Left forelimb (tissue), 1 donor: ENCODE measurements around the gene TMC1.
"Not testable (repeated sequence)": the region's sequence is repeated elsewhere in the genome, so short reads cannot be mapped to it uniquely, and the experiment has no call there.

Experiments used
- DNase-seq: peaks from one replicate; pipeline ENCODE4 v3.0.0-alpha.2; 2018; ENCODE audit warnings: low spot score

The TMC1 gene

DNA sequence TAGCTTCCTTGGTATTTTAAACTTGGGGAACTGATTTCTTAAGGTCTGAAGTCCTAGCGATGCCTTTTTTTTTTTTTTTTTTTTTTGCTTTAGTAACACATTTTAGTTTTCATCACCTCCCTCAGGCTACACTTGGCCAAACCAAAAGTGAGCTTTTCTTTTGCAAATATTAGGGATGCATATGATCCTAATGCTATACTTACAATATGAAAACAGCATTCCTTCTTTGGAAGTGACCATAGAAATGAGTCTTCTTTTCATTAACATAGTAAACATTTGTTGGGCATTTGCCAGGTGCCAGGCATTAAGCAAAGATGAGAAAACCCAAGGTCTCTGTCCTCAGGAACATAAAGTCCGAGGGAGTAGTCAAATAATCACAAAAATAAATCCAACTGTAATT is 241.6 kb downstream of the TMC1 start:
- DNase-seq, result no peak

GRCh38 chr9:72769546-72769945 is 248.1 kb downstream of the TMC1 start:
- no peak for DNase-seq

GRCh38 chr9:72772661-72773060 is 251.3 kb downstream of the TMC1 start:
- no peak for DNase-seq

GRCh38 chr9:72773570-72773969 is 252.2 kb downstream of the TMC1 start:
- DNase-seq, result no peak

GRCh38 chr9:72775570-72775969 is 254.2 kb downstream of the TMC1 start:
- DNase-seq, result no peak

DNA sequence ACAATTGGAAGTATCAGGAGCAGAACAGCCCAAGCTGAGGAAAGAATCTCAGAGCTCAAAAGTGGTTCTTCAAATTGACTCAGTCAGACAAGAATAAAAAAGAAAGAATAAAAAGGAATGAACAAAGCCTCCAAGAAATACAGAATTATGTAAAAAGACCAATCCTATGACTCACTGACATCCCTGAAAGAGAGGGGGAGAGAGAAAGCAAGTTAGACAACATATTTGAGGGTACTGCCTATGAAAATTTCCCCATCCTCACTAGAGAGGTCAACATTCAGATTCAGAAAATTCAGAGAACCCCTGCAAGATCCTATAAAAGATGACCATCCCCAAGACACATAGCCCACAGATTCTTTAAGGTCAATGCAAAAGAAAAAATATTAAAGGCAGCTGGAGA is 258.2 kb downstream of the TMC1 start:
- DNase-seq, result no peak

- no peak for DNase-seq
These were observed 265.5 kb downstream of the TMC1 start for GRCh38 chr9:72786948-72787347.

GRCh38 chr9:72788966-72789735 is 267.7 kb downstream of the TMC1 start:
- no peak for DNase-seq

DNA sequence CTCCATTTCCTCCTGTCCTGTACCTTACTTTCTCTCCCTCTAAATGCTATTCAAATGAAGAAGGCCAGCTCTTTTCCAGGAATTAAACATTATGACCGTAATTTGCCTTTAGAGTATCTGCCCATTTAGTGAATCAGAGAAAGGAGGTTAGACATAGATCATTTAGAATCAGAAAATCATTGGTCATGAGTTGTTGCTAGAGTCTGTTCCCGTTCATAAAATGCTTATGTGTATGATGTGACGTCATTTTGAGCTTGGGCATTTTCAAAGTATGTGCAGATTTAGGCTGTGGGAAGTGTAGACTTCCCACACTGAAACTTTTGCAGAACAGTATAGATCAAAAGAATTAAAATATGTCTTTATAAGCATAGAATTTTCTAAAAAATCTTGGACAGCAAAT is 268.5 kb downstream of the TMC1 start:
- no peak for DNase-seq

- no peak for DNase-seq
These were observed 269.6 kb downstream of the TMC1 start for GRCh38 chr9:72790989-72791388.

- no peak for DNase-seq
These were observed 270.0 kb downstream of the TMC1 start for GRCh38 chr9:72791436-72791835.

DNA sequence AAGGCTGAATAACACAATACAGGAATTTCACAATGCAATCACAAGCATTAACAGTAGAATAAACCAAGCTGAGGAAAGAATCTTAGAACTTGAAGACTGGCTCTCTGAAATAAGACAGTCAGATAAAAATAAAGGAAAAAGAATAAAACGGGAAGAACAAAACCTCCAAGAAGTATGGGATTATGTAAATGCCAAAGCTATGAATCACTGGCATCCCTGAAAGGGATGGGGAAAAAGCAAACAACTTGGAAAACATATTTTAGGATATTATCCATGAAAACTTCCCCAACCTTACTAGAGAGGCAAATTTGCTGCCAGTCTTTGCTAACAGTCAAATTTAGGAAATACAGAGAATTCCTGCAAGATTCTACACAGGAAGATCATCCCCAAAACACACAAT is 273.5 kb downstream of the TMC1 start:
- DNase-seq, result no peak

DNA sequence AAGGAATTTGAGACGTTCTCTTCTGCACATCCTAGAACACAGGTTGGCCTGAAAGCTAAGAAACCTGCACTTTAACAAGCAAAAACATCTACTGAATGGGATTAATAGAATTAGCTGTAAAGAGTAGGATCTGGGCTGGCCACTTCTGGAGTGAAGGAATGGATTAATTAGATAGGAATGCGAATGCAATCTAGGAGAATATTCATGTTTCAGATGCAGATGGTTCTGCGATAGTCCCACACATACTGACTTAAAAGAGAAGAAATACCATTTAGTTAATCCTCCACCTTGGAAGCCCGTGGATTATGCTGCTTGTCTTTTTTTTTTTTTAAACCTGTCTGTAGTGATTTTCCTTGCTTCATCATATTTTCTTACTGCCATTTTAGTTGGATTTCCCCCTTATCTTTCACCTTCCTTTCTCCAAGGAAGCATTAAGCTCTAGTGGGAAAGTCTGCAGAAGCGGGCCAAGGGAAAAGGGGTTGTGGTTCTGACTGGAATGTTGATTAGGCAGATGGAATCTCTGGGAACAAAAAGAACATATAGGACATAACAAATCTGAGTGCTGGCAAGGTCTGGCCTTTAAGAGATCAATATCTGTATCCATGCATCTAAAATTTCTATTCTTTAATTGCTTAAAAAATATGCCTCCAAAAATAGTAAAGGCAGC is 279.1 kb downstream of the TMC1 start:
- no peak for DNase-seq

DNA sequence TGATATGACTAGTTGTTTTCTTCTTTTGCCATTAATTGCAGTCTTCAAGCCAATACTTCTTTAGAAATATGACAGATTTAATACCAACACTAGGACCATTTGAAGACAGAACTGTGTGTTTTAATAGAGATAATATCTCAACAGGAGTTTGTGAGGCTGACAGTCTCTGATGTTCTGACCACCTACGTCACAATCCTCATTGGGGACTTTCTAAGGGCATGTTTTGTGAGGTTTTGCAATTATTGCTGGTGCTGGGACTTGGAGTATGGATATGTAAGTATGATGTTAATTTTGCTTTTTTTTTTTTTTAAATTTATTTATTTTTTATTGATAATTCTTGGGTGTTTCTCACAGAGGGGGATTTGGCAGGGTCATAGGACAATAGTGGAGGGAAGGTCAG is 283.8 kb downstream of the TMC1 start:
- DNase-seq, result no peak

- not testable (repeated sequence) for DNase-seq
These were observed 285.0 kb downstream of the TMC1 start for GRCh38 chr9:72806313-72806809.

DNA sequence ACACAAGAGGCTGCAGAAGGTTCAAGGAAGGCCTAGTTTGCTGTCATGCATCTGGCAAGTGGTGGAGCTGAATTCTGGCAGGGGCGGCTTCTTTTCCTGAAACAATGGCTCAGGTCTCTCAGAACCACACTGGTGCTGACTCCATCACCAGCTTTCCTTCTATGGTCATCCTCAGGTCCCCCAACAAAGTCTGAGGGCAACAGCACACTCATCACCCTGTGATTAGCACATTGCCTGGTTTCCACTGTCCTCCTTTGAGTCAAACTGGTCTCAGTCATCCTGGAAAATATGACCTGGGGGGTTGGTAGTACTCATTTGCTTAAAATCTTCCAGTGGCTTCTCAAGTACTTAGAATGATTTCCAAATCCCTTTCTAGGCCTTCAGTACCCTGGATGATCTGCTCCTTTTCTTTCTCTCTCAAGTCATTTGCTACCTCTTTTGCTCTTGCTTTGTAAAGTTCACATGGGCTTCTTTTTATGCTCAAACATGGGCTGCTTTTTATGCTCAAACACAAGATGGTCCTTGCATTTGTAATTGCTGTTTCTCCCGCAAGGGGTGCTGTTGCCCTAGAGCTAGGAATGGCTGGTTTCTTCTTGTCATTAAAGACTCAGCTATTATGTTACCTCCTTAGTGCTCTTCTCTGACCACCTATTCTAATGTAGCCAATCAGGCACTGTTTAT is 286.5 kb downstream of the TMC1 start:
- no peak for DNase-seq

GRCh38 chr9:72808446-72808768 is 287.0 kb downstream of the TMC1 start:
- DNase-seq, result no peak

- no peak for DNase-seq
These were observed 288.2 kb downstream of the TMC1 start for GRCh38 chr9:72809586-72809985.

DNA sequence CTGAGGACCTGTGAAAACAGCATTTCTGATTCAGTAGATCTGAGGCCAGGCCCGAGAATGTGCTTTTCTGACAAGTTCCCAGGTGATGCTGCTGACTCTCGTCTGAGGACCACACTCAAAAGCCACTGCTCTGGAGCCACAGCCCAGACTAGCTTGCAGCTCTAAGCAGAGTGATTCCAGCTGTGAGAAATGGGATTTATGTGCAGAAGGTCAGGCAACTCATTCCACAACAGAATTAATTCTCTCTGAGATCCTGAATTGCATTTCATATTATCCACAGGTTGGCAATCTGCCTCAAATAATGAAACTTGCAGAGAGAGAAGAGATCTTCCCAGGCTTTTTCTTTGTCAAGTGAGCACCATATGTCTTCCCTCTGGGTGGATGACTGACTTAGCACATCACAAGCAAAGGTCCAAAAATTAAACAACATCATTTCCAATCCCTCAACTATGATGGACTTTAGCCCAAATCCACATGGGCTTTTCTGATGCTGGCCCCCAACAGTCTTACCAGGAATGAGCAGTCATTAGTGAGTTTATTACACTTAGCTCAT is 291.2 kb downstream of the TMC1 start:
- peak; percentile 68 for DNase-seq

- DNase-seq, result no peak
These were observed 292.1 kb downstream of the TMC1 start for GRCh38 chr9:72813544-72813943.

DNA sequence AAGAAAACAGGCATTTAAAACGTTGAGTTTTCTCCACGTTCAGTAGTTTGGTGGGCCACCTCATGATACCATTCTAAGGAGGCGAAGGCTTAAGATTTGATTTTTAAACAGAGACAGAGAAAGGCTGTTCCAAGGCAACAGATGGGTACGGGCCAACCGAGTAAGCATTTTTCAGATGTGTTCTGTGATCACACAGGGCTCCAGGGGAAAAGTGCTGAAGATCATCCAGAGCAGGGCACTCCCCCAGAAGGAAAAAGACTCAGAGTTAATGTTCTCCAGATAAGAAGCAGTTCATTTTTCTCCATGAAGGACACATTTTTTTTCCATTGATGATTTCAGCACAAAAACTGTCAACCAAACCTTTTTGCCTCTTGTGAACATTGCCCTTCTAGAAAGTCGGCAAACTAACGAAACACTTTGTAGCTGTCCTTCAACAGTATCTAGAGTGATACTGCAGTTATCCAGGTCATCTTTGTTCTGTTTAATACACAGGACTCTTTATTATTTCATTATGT is 292.7 kb downstream of the TMC1 start:
- DNase-seq, result no peak

GRCh38 chr9:72816666-72817065 is 295.3 kb downstream of the TMC1 start:
- no peak for DNase-seq

GRCh38 chr9:72817413-72817812 is 296.0 kb downstream of the TMC1 start:
- DNase-seq, result no peak
